ENCODE data around the gene HCFC1. TPM values are rescaled to one million over a fixed set of nuclear protein-coding genes. Genes with fewer than 3 reads are reported as not detected.

Gene HCFC1
- 12.8 TPM for total RNA-seq
- 10 to 100 TPM; 25.7 to 47.1 (median 34.7) TPM for polyA plus RNA-seq (ENCODE audit: insufficient read depth in 1 of 8, insufficient read length in 8 of 8, low replicate concordance in 1 of 8)
- long read RNA-seq, donor 1: 0 reads
- long read RNA-seq, donor 2: 0 reads
- long read RNA-seq, donor 3: 0 reads
- long read RNA-seq, donor 4: 0 reads
- long read RNA-seq, donor 5: 0 reads
- long read RNA-seq, donor 6: 0 reads
- long read RNA-seq, donor 7: 0 reads
- long read RNA-seq, donor 8: 0 reads
- long read RNA-seq, donor 9, partial matches to known transcripts: 0 of 1 reads
- long read RNA-seq, donor 9, other reads (novel, unspliced or antisense): 0 of 1 reads
- long read RNA-seq, donor 10: 0 reads
- long read RNA-seq, donor 11: 0 reads

- Histone ChIP-seq H3K4me3 (ENCODE audit: low read length) (peak within 1 kb of the TSS; percentile 96), H3K36me3 (ENCODE audit: control insufficient read depth, insufficient read depth, low read length) (peaks cover 11% of the 10 kb centered on the region), H3K9me3 (replicated peaks; ENCODE audit: control insufficient read depth, low read depth, low read length) (no peaks in the 10 kb centered on the region), H3K27me3 (ENCODE audit: control insufficient read depth, insufficient read depth, low read length) (peaks cover 23% of the 10 kb centered on the region), H3K27ac (ENCODE audit: low read length) (peak within 1 kb of the TSS; percentile 100), H3K4me1 (ENCODE audit: control insufficient read depth, insufficient read depth, low read length) (peaks cover 48% of the 10 kb centered on the region)
- 13% methylated on average over 96 of the region's 96 CpGs for WGBS (ENCODE audit: insufficient coverage)
- peak; percentile 98 for DNase-seq
Observed at GRCh38 chrX:153971450-153972367, at the start of gene HCFC1. Gene HCFC1 (minus strand): TSS chrX:153971818. CDS start chrX:153970840, 978 bp downstream.

GRCh38 chrX:154021131-154021611 lies 49.6 kb upstream of the HCFC1 start:
- H3K27ac ChIP-seq (ENCODE audit: low read length): peak overlapping the region; percentile 74
- peaks cover 56% of the 10 kb centered on the region for H3K27me3 ChIP-seq (ENCODE audit: control insufficient read depth, insufficient read depth, low read length)
- H3K9me3 ChIP-seq (replicated peaks; ENCODE audit: control insufficient read depth, low read depth, low read length): no peaks in the 10 kb centered on the region
- H3K4me1 ChIP-seq (ENCODE audit: control insufficient read depth, insufficient read depth, low read length): peaks cover 26% of the 10 kb centered on the region
- H3K36me3 ChIP-seq (ENCODE audit: control insufficient read depth, insufficient read depth, low read length): peaks cover 16% of the 10 kb centered on the region
- H3K4me3 ChIP-seq (ENCODE audit: low read length): no peak overlapping the region
- 59% methylated on average over 8 of the region's 11 CpGs for WGBS (ENCODE audit: insufficient coverage)
- DNase-seq: no peak

GRCh38 chrX:154020536-154021115 lies 49.0 kb upstream of the HCFC1 start:
- DNase-seq: no peak
- H3K4me1 ChIP-seq (ENCODE audit: control insufficient read depth, insufficient read depth, low read length): peaks cover 23% of the 10 kb centered on the region
- H3K27me3 ChIP-seq (ENCODE audit: control insufficient read depth, insufficient read depth, low read length): peaks cover 55% of the 10 kb centered on the region
- WGBS (ENCODE audit: insufficient coverage): 54% methylated on average over 8 of the region's 9 CpGs
- H3K36me3 ChIP-seq (ENCODE audit: control insufficient read depth, insufficient read depth, low read length): peaks cover 20% of the 10 kb centered on the region
- peak overlapping the region; percentile 74 for H3K27ac ChIP-seq (ENCODE audit: low read length)
- no peaks in the 10 kb centered on the region for H3K9me3 ChIP-seq (replicated peaks; ENCODE audit: control insufficient read depth, low read depth, low read length)
- peak overlapping the region; percentile 55 for H3K4me3 ChIP-seq (ENCODE audit: low read length)

GRCh38 chrX:154019633-154020528 lies 48.3 kb upstream of the HCFC1 start, which contains the start of gene IRAK1:
Gene IRAK1 (minus strand): TSS chrX:154019902. CDS start chrX:154019812, 90 bp downstream.
- H3K4me3 ChIP-seq (ENCODE audit: low read length): peak within 1 kb of the TSS; percentile 55
- H3K27me3 ChIP-seq (ENCODE audit: control insufficient read depth, insufficient read depth, low read length): peaks cover 53% of the 10 kb centered on the region
- peak; percentile 75 for DNase-seq
- H3K27ac ChIP-seq (ENCODE audit: low read length): peak within 1 kb of the TSS; percentile 74
- peaks cover 21% of the 10 kb centered on the region for H3K4me1 ChIP-seq (ENCODE audit: control insufficient read depth, insufficient read depth, low read length)
- no peaks in the 10 kb centered on the region for H3K9me3 ChIP-seq (replicated peaks; ENCODE audit: control insufficient read depth, low read depth, low read length)
- peaks cover 26% of the 10 kb centered on the region for H3K36me3 ChIP-seq (ENCODE audit: control insufficient read depth, insufficient read depth, low read length)
- WGBS (ENCODE audit: insufficient coverage): 27% methylated on average over 90 of the region's 99 CpGs

GRCh38 chrX:154019061-154019621 lies 47.5 kb upstream of the HCFC1 start:
- H3K9me3 ChIP-seq (replicated peaks; ENCODE audit: control insufficient read depth, low read depth, low read length): no peaks in the 10 kb centered on the region
- peak overlapping the region; percentile 54 for H3K4me3 ChIP-seq (ENCODE audit: low read length)
- H3K27me3 ChIP-seq (ENCODE audit: control insufficient read depth, insufficient read depth, low read length): peaks cover 53% of the 10 kb centered on the region
- peaks cover 21% of the 10 kb centered on the region for H3K4me1 ChIP-seq (ENCODE audit: control insufficient read depth, insufficient read depth, low read length)
- DNase-seq: no peak
- 36% methylated on average over 45 of the region's 45 CpGs for WGBS (ENCODE audit: insufficient coverage)
- H3K27ac ChIP-seq (ENCODE audit: low read length): peak overlapping the region; percentile 13
- H3K36me3 ChIP-seq (ENCODE audit: control insufficient read depth, insufficient read depth, low read length): peaks cover 30% of the 10 kb centered on the region

- H3K36me3 ChIP-seq (ENCODE audit: control insufficient read depth, insufficient read depth, low read length): peaks cover 30% of the 10 kb centered on the region
- WGBS (ENCODE audit: insufficient coverage): 74% methylated on average over 9 of the region's 15 CpGs
- H3K27ac ChIP-seq (ENCODE audit: low read length): peak overlapping the region; percentile 13
- DNase-seq: no peak
- peaks cover 51% of the 10 kb centered on the region for H3K27me3 ChIP-seq (ENCODE audit: control insufficient read depth, insufficient read depth, low read length)
- H3K4me1 ChIP-seq (ENCODE audit: control insufficient read depth, insufficient read depth, low read length): peaks cover 24% of the 10 kb centered on the region
- H3K9me3 ChIP-seq (replicated peaks; ENCODE audit: control insufficient read depth, low read depth, low read length): no peaks in the 10 kb centered on the region
- peak overlapping the region; percentile 54 for H3K4me3 ChIP-seq (ENCODE audit: low read length)
Observed at GRCh38 chrX:154018518-154019060, 47.0 kb upstream of the HCFC1 start.

GRCh38 chrX:154017766-154018517 lies 46.3 kb upstream of the HCFC1 start:
- peaks cover 50% of the 10 kb centered on the region for H3K27me3 ChIP-seq (ENCODE audit: control insufficient read depth, insufficient read depth, low read length)
- H3K36me3 ChIP-seq (ENCODE audit: control insufficient read depth, insufficient read depth, low read length): peaks cover 30% of the 10 kb centered on the region
- no peak for DNase-seq
- WGBS (ENCODE audit: insufficient coverage): 88% methylated on average over 22 of the region's 26 CpGs
- H3K4me1 ChIP-seq (ENCODE audit: control insufficient read depth, insufficient read depth, low read length): peaks cover 29% of the 10 kb centered on the region
- H3K9me3 ChIP-seq (replicated peaks; ENCODE audit: control insufficient read depth, low read depth, low read length): no peaks in the 10 kb centered on the region
- peak overlapping the region; percentile 54 for H3K4me3 ChIP-seq (ENCODE audit: low read length)
- no peak overlapping the region for H3K27ac ChIP-seq (ENCODE audit: low read length)

- peaks cover 29% of the 10 kb centered on the region for H3K4me1 ChIP-seq (ENCODE audit: control insufficient read depth, insufficient read depth, low read length)
- H3K9me3 ChIP-seq (replicated peaks; ENCODE audit: control insufficient read depth, low read depth, low read length): no peaks in the 10 kb centered on the region
- no peak overlapping the region for H3K27ac ChIP-seq (ENCODE audit: low read length)
- WGBS (ENCODE audit: insufficient coverage): 87% methylated on average over 22 of the region's 24 CpGs
- peaks cover 35% of the 10 kb centered on the region for H3K36me3 ChIP-seq (ENCODE audit: control insufficient read depth, insufficient read depth, low read length)
- H3K4me3 ChIP-seq (ENCODE audit: low read length): no peak overlapping the region
- H3K27me3 ChIP-seq (ENCODE audit: control insufficient read depth, insufficient read depth, low read length): peaks cover 55% of the 10 kb centered on the region
- DNase-seq: no peak
Observed at GRCh38 chrX:154016366-154017076, 44.9 kb upstream of the HCFC1 start.
